CD14-positive monocyte (primary cell): ENCODE measurements around the gene NCAM1. TPM values are rescaled to one million over a fixed set of nuclear protein-coding genes. Genes with fewer than 3 reads are reported as not detected.

Experiments used
- DNase-seq, 3 donors: peaks; one replicate each; pipeline ENCODE4 v3.0.0-alpha.2; 2011 to 2022
- H2AFZ ChIP-seq: 2 replicates; pipeline ENCODE4 v1.6.0; 2012; ENCODE audit warnings: mild to moderate bottlenecking, low read depth, low read length, inconsistent platforms; ENCODE audit not compliant: insufficient read depth, poor library complexity, severe bottlenecking
- H3K27ac ChIP-seq, 2 donors: 1 replicate in 1 of 2; 2 replicates in 1 of 2; pipeline ENCODE4 v1.5.1; 2012 to 2013; ENCODE audit warnings: low read length in 2 of 2, control low read depth in 1 of 2, inconsistent platforms in 1 of 2, low read depth in 1 of 2, mild to moderate bottlenecking in 1 of 2
- H3K27me3 ChIP-seq, 2 donors: one replicate each; pipeline versions ENCODE4 v1.6.0 to v1.6.1; 2011 to 2013; ENCODE audit warnings: low read length in 2 of 2; ENCODE audit not compliant: control insufficient read depth in 2 of 2, insufficient read depth in 2 of 2
- H3K36me3 ChIP-seq, 2 donors: replicated peaks in 1 of 2; 1 replicate in 1 of 2; 2 replicates in 1 of 2; pipeline versions ENCODE4 v1.5.1 to v1.6.1; 2012 to 2013; ENCODE audit warnings: low read length in 2 of 2, control low read depth in 1 of 2, inconsistent platforms in 1 of 2, mild to moderate bottlenecking in 1 of 2; ENCODE audit not compliant: insufficient read depth in 2 of 2, control insufficient read depth in 1 of 2
- H3K4me1 ChIP-seq, 2 donors: 1 replicate in 1 of 2; 2 replicates in 1 of 2; pipeline versions ENCODE4 v1.5.1 to v1.6.1; 2012 to 2013; ENCODE audit warnings: low read length in 2 of 2, control low read depth in 1 of 2, inconsistent platforms in 1 of 2, mild to moderate bottlenecking in 1 of 2, moderate library complexity in 1 of 2; ENCODE audit not compliant: insufficient read depth in 2 of 2, control insufficient read depth in 1 of 2
- H3K4me2 ChIP-seq: replicated peaks from 2 replicates; pipeline ENCODE3; 2012; ENCODE audit warnings: low read length, moderate library complexity, mild to moderate bottlenecking; ENCODE audit not compliant: poor library complexity, severe bottlenecking; ENCODE audit errors: extremely low read depth
- H3K4me3 ChIP-seq, 3 experiments: fragments of 200-600 bp in 1 of 3; sonication (generic) in 1 of 3; replicated peaks in 1 of 3; 1 replicate in 2 of 3; 2 replicates in 1 of 3; pipeline ENCODE4 v1.5.1; 2011 to 2013; ENCODE audit warnings: low read length in 3 of 3, mild to moderate bottlenecking in 3 of 3, control low read depth in 2 of 3, low read depth in 2 of 3, inconsistent platforms in 1 of 3, moderate library complexity in 1 of 3
- H3K79me2 ChIP-seq: 2 replicates; pipeline ENCODE4 v1.6.0; 2012; ENCODE audit warnings: mild to moderate bottlenecking, control low read depth, inconsistent platforms, low read length, moderate library complexity; ENCODE audit not compliant: insufficient read depth
- H3K9ac ChIP-seq: 2 replicates; pipeline ENCODE4 v1.6.0; 2017; ENCODE audit warnings: low read length, mild to moderate bottlenecking; ENCODE audit not compliant: insufficient read depth, poor library complexity, severe bottlenecking
- H3K9me3 ChIP-seq, 2 donors: replicated peaks in 1 of 2; 1 replicate in 1 of 2; 2 replicates in 1 of 2; pipeline versions ENCODE4 v1.5.1 to v1.6.1; 2012 to 2013; ENCODE audit warnings: low read length in 2 of 2, control low read depth in 1 of 2; ENCODE audit not compliant: control insufficient read depth in 1 of 2, insufficient read depth in 1 of 2
- H4K20me1 ChIP-seq: 2 replicates; pipeline ENCODE4 v1.6.0; 2012; ENCODE audit warnings: mild to moderate bottlenecking, low read length, control low read depth, moderate library complexity; ENCODE audit not compliant: insufficient read depth
- H3K27ac Mint-ChIP-seq, 7 donors: one replicate each; pipeline ENCODE4 v1.8.0; 2020; ENCODE audit warnings: mild to moderate bottlenecking in 7 of 7, mixed read lengths in 7 of 7, moderate library complexity in 6 of 7, inconsistent platforms in 2 of 7
- H3K27me3 Mint-ChIP-seq, 3 donors: one replicate each; pipeline ENCODE4 v1.8.0; 2021 to 2022; ENCODE audit warnings: low read depth in 3 of 3, mild to moderate bottlenecking in 3 of 3, mixed read lengths in 3 of 3, moderate library complexity in 3 of 3, inconsistent platforms in 1 of 3
- H3K36me3 Mint-ChIP-seq, 2 donors: one replicate each; pipeline ENCODE4 v1.8.0; 2020; ENCODE audit warnings: mixed read lengths in 2 of 2, inconsistent platforms in 1 of 2, mild to moderate bottlenecking in 1 of 2
- H3K4me1 Mint-ChIP-seq: one replicate; pipeline ENCODE4 v1.8.0; 2020; ENCODE audit warnings: mild to moderate bottlenecking, mixed read lengths
- H3K4me3 Mint-ChIP-seq, 2 donors: one replicate each; pipeline ENCODE4 v1.8.0; 2020; ENCODE audit warnings: mild to moderate bottlenecking in 2 of 2, mixed read lengths in 2 of 2, moderate library complexity in 1 of 2
- H3K9me3 Mint-ChIP-seq, 7 donors: one replicate each; pipeline ENCODE4 v1.8.0; 2020 to 2022; ENCODE audit warnings: mixed read lengths in 7 of 7, mild to moderate bottlenecking in 6 of 7, moderate library complexity in 6 of 7, inconsistent platforms in 2 of 7
- CTCF ChIP-seq: fragments of 200-600 bp; IDR thresholded peaks from one replicate; pipeline ENCODE4 v1.8.0; 2022; ENCODE audit warnings: antibody characterized with exemption, mild to moderate bottlenecking
- WGBS: methylation state at CpG from one replicate; pipeline ENCODE4 v1.1.5; 2013; ENCODE audit warnings: missing lambda C conversion rate; ENCODE audit not compliant: insufficient coverage; 5-methylcytosine and 5-hydroxymethylcytosine counted together
- intact Hi-C, 2 donors: fragments of 100-400 bp; cut with micrococcal nuclease; formaldehyde crosslinking; loops; one replicate each; pipeline versions ENCODE4 v1.15.0 to v1.15.1; 2023
- polyA plus RNA-seq, 3 donors: library from polyadenylated mRNA; depleted of rRNA in 1 of 3; unstranded in 2 of 3; stranded (reverse) in 1 of 3; fragments of 300-500 nt in 2 of 3; fragments of >200 nt in 1 of 3; fragmentation: Illumina TruSeq in 2 of 3; gene quantifications; 1 replicate in 2 of 3; 2 replicates in 1 of 3; pipeline ENCODE4 v1.2.3, GENCODE V29; 2012 to 2021

Gene NCAM1
- polyA plus RNA-seq, 3 donors = 0.65 to 0.69 TPM; not detected in 1

- no peak overlapping the region for H3K27ac ChIP-seq
- H4K20me1 ChIP-seq = no peaks in the 10 kb centered on the region
- 88% methylated on average over 2 of the region's 2 CpGs for WGBS
- H3K4me2 ChIP-seq = no peak overlapping the region
- DNase-seq = no peak
- no peak for TF ChIP-seq CTCF
- Mint-ChIP-seq H3K27me3 (peaks cover 0 to 1% (median 0%) of the 10 kb centered on the region in 3 donors), H3K36me3 (no peaks in the 10 kb centered on the region), H3K4me3 (no peak overlapping the region), H3K27ac (no peak overlapping the region), H3K4me1 (peaks cover 4% of the 10 kb centered on the region), H3K9me3 (peaks cover 0 to 7% (median 2%) of the 10 kb centered on the region in 7 donors)
- H3K27me3 ChIP-seq = no peaks in the 10 kb centered on the region
- H3K4me3 ChIP-seq = no peak overlapping the region
- H3K79me2 ChIP-seq = no peaks in the 10 kb centered on the region
- no peaks in the 10 kb centered on the region for H3K36me3 ChIP-seq
- no peaks in the 10 kb centered on the region for H3K9me3 ChIP-seq
- peaks cover 3% of the 10 kb centered on the region in 2 donors for H3K4me1 ChIP-seq
- intact Hi-C loops = no loop called here
- H3K9ac ChIP-seq = no peak overlapping the region
- no peak overlapping the region for H2AFZ ChIP-seq
Observed at GRCh38 chr11:113057038-113057437, 95.8 kb downstream of the NCAM1 start.

GRCh38 chr11:113059548-113059947 lies 98.3 kb downstream of the NCAM1 start:
- no peak overlapping the region for H3K4me2 ChIP-seq
- peak in 1 of 3 donors; percentile 5 for DNase-seq
- intact Hi-C loops = no loop called here
- no peaks in the 10 kb centered on the region for H3K36me3 Mint-ChIP-seq
- H3K9me3 Mint-ChIP-seq = peaks cover 0 to 7% (median 1%) of the 10 kb centered on the region in 7 donors
- H3K4me3 ChIP-seq = no peak overlapping the region
- WGBS = 75% methylated on average over 2 of the region's 4 CpGs
- H3K27me3 Mint-ChIP-seq = peaks cover 0 to 5% (median 0%) of the 10 kb centered on the region in 3 donors
- no peak overlapping the region for H3K27ac ChIP-seq
- no peak for TF ChIP-seq CTCF
- H3K4me1 Mint-ChIP-seq = peaks cover 4% of the 10 kb centered on the region
- H3K4me1 ChIP-seq = peaks cover 3% of the 10 kb centered on the region in 2 donors
- H3K36me3 ChIP-seq = no peaks in the 10 kb centered on the region
- no peaks in the 10 kb centered on the region for H3K27me3 ChIP-seq
- H3K9ac ChIP-seq = no peak overlapping the region
- H3K9me3 ChIP-seq = no peaks in the 10 kb centered on the region
- H3K4me3 Mint-ChIP-seq = no peak overlapping the region
- H4K20me1 ChIP-seq = no peaks in the 10 kb centered on the region
- H3K79me2 ChIP-seq = no peaks in the 10 kb centered on the region
- no peak overlapping the region for H3K27ac Mint-ChIP-seq
- H2AFZ ChIP-seq = no peak overlapping the region
